Naive thymus-derived CD4-positive, alpha-beta T cell (primary cell): ENCODE data around the gene TRUB2. TPM values are rescaled to one million over a fixed set of nuclear protein-coding genes. Genes with fewer than 3 reads are reported as not detected.

Experiments used
- ATAC-seq: fragments of 150-1000 bp; cut with Tn5 transposase; 2 replicates; pipeline ENCODE4 v1.10.0; 2021; ENCODE audit warnings: mild to moderate bottlenecking, moderate library complexity
- CTCF ChIA-PET: fragments of 350-600 bp; sonication (Branson Sonifier 250); formaldehyde crosslinking; loops from one replicate; lab custom pipeline; 2021; ENCODE audit warnings: antibody characterized with exemption; lab: Charles Lee
- POLR2A ChIA-PET: fragments of 350-600 bp; sonication (Branson Sonifier 250); formaldehyde crosslinking; loops from one replicate; lab custom pipeline; 2021; ENCODE audit warnings: antibody characterized with exemption, inconsistent platforms; lab: Charles Lee
- DNase-seq, 9 donors: peaks; one replicate each; pipeline versions ENCODE4 v3.0.0 to v3.0.0-alpha.2; 2020 to 2022; ENCODE audit warnings: mixed read lengths in 1 of 9
- H3K27ac ChIP-seq: one replicate; pipeline ENCODE4 v1.7.0; 2013; ENCODE audit warnings: mild to moderate bottlenecking, low read depth, low read length, moderate library complexity
- H3K27me3 ChIP-seq, 2 donors: one replicate each; pipeline ENCODE4 v1.7.0; 2013; ENCODE audit warnings: low read length in 2 of 2, mild to moderate bottlenecking in 2 of 2, moderate library complexity in 2 of 2; ENCODE audit not compliant: control insufficient read depth in 2 of 2, insufficient read depth in 2 of 2
- H3K36me3 ChIP-seq, 3 experiments: 1 replicate in 2 of 3; 2 replicates in 1 of 3; pipeline ENCODE4 v1.7.0; 2013; ENCODE audit warnings: low read length in 3 of 3, mild to moderate bottlenecking in 3 of 3, moderate library complexity in 1 of 3; ENCODE audit not compliant: insufficient read depth in 3 of 3, control insufficient read depth in 2 of 3
- H3K4me1 ChIP-seq, 2 donors: one replicate each; pipeline ENCODE4 v1.7.0; 2013; ENCODE audit warnings: low read length in 2 of 2, mild to moderate bottlenecking in 2 of 2, moderate library complexity in 1 of 2; ENCODE audit not compliant: control insufficient read depth in 2 of 2, insufficient read depth in 2 of 2
- H3K4me3 ChIP-seq: 2 replicates; pipeline ENCODE4 v1.7.0; 2013; ENCODE audit warnings: mild to moderate bottlenecking, low read length
- H3K9me3 ChIP-seq, 3 experiments: 1 replicate in 2 of 3; 2 replicates in 1 of 3; pipeline ENCODE4 v1.7.0; 2013; ENCODE audit warnings: low read length in 3 of 3; ENCODE audit not compliant: control insufficient read depth in 2 of 3
- H3K27ac Mint-ChIP-seq, 9 donors: one replicate each; pipeline ENCODE4 v1.8.0; 2020 to 2022; ENCODE audit warnings: mixed read lengths in 9 of 9, mild to moderate bottlenecking in 8 of 9, moderate library complexity in 5 of 9, inconsistent platforms in 2 of 9
- H3K27me3 Mint-ChIP-seq, 5 donors: one replicate each; pipeline ENCODE4 v1.8.0; 2021 to 2022; ENCODE audit warnings: mixed read lengths in 5 of 5, mild to moderate bottlenecking in 1 of 5
- H3K36me3 Mint-ChIP-seq, 5 donors: one replicate each; pipeline ENCODE4 v1.8.0; 2020 to 2022; ENCODE audit warnings: mixed read lengths in 5 of 5, mild to moderate bottlenecking in 3 of 5, inconsistent platforms in 1 of 5
- H3K4me1 Mint-ChIP-seq, 7 donors: one replicate each; pipeline ENCODE4 v1.8.0; 2020 to 2022; ENCODE audit warnings: mixed read lengths in 7 of 7, mild to moderate bottlenecking in 3 of 7, inconsistent platforms in 1 of 7
- H3K4me3 Mint-ChIP-seq, 10 donors: one replicate each; pipeline ENCODE4 v1.8.0; 2020 to 2022; ENCODE audit warnings: mild to moderate bottlenecking in 10 of 10, mixed read lengths in 10 of 10, moderate library complexity in 6 of 10, inconsistent platforms in 2 of 10
- H3K9me3 Mint-ChIP-seq, 11 donors: one replicate each; pipeline ENCODE4 v1.8.0; 2020 to 2022; ENCODE audit warnings: mixed read lengths in 11 of 11, mild to moderate bottlenecking in 4 of 11, inconsistent platforms in 1 of 11, moderate library complexity in 1 of 11
- intact Hi-C, 2 donors: fragments of 100-400 bp; cut with micrococcal nuclease; formaldehyde crosslinking; loops; one replicate each; pipeline ENCODE4 v1.15.1; 2023
- polyA plus RNA-seq, 2 donors: library from polyadenylated mRNA; unstranded; fragments of 300-500 nt; fragmentation: Illumina TruSeq; gene quantifications; one replicate each; pipeline ENCODE4 v1.2.3, GENCODE V29; 2021
- total RNA-seq, 6 experiments: library from RNA in 5 of 6; stranded (reverse) in 5 of 6; gene quantifications; 1 replicate in 5 of 6; 2 replicates in 1 of 6; pipeline ENCODE4 v1.2.3 and lab custom pipeline; 2021 to 2026

Gene TRUB2
- total and polyA plus RNA-seq, 7 experiments from 2014 or later, result 11.5 to 27.2 (median 21.6) TPM

DNA sequence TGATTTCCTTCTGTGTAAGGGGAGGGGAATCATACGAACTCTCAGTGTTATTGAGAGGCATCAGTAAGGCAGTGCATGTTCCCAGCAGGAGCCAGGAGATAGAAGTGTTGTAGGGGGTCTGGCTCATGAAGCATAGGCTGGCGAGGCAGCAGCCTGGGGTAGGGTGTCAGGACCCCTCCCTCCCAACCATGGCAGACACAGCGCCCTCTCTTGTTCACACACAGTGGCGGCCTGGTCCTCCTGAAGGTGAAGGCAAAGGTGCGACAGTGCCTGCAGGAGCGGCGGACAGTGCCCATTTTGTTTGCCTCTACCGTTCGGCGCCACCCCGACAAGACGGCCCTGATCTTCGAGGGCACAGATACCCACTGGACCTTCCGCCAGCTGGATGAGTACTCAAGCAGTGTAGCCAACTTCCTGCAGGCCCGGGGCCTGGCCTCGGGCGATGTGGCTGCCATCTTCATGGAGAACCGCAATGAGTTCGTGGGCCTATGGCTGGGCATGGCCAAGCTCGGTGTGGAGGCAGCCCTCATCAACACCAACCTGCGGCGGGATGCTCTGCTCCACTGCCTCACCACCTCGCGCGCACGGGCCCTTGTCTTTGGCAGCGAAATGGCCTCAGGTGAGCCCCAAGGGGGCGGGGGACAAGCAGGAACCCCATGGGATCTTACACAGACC, 22.8 kb upstream of the TRUB2 start:
- intact Hi-C loops, result loop anchor here in 1 of 2 donors (5.0 kb wide), 1 partner anchor 537 kb away; the partner anchor contains the start of genes KYAT1 and LRRC8A
- ChIA-PET CTCF (interaction anchor here (0.6 to 0.7 kb wide), 2 partner anchors 44 to 228 kb away, joined by 3 to 5 read pairs; no protein-coding TSS in a partner anchor), POLR2A (interaction anchor here (0.6 kb wide), 3 partner anchors 56 to 684 kb away, joined by 3 read pairs; no protein-coding TSS in a partner anchor)
- H3K9me3 ChIP-seq, result no peaks in the 10 kb centered on the region
- no peaks in the 10 kb centered on the region for H3K27me3 ChIP-seq
- ATAC-seq, result no peak
- H3K36me3 Mint-ChIP-seq, result peaks cover 0 to 18% (median 0%) of the 10 kb centered on the region in 5 donors
- H3K27ac ChIP-seq, result no peak overlapping the region
- H3K4me3 Mint-ChIP-seq, result no peak overlapping the region
- H3K4me3 ChIP-seq, result no peak overlapping the region
- peaks cover 0 to 66% (median 0%) of the 10 kb centered on the region in 3 experiments for H3K36me3 ChIP-seq
- H3K4me1 Mint-ChIP-seq, result peaks cover 5 to 9% (median 6%) of the 10 kb centered on the region in 7 donors
- peaks cover 0 to 9% of the 10 kb centered on the region in 2 donors for H3K4me1 ChIP-seq
- no peak overlapping the region for H3K27ac Mint-ChIP-seq
- no peaks in the 10 kb centered on the region for H3K9me3 Mint-ChIP-seq
- H3K27me3 Mint-ChIP-seq, result no peaks in the 10 kb centered on the region
- no peak for DNase-seq

DNA sequence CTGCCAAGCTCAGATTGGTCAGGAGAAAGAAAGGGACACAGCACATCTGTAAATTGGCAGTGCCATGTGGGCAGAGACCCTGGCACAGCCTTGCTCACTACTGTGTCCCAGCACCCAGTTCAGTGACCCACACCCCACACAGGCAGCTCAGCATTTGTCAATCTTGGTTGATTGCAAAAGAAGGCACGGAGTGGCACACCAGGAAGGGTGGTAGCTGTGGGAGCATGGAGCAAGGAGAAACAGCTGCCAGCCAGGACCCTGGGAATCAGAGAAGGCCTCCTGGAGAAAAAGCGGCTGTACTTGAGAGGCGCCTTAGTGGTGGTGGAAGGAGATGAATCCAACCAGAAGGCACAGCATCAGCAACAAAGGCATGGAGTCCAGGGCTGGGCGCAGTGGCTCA, 21.6 kb upstream of the TRUB2 start:
- Histone ChIP-seq H3K9me3 (no peaks in the 10 kb centered on the region), H3K36me3 (peaks cover 0 to 54% (median 0%) of the 10 kb centered on the region in 3 experiments), H3K27me3 (no peaks in the 10 kb centered on the region), H3K4me1 (peaks cover 4 to 12% of the 10 kb centered on the region in 2 donors), H3K4me3 (no peak overlapping the region), H3K27ac (no peak overlapping the region)
- intact Hi-C loops, result loop anchor here in 1 of 2 donors (5.0 kb wide), 1 partner anchor 538 kb away; the partner anchor contains the start of genes KYAT1 and LRRC8A
- ChIA-PET POLR2A (no interaction called here), CTCF (no interaction called here)
- Mint-ChIP-seq H3K4me1 (peaks cover 6 to 11% (median 9%) of the 10 kb centered on the region in 7 donors), H3K4me3 (no peak overlapping the region), H3K27me3 (no peaks in the 10 kb centered on the region), H3K36me3 (peaks cover 0 to 8% (median 0%) of the 10 kb centered on the region in 5 donors), H3K27ac (no peak overlapping the region), H3K9me3 (no peaks in the 10 kb centered on the region)
- DNase-seq (no peak), ATAC-seq (no peak)

DNA sequence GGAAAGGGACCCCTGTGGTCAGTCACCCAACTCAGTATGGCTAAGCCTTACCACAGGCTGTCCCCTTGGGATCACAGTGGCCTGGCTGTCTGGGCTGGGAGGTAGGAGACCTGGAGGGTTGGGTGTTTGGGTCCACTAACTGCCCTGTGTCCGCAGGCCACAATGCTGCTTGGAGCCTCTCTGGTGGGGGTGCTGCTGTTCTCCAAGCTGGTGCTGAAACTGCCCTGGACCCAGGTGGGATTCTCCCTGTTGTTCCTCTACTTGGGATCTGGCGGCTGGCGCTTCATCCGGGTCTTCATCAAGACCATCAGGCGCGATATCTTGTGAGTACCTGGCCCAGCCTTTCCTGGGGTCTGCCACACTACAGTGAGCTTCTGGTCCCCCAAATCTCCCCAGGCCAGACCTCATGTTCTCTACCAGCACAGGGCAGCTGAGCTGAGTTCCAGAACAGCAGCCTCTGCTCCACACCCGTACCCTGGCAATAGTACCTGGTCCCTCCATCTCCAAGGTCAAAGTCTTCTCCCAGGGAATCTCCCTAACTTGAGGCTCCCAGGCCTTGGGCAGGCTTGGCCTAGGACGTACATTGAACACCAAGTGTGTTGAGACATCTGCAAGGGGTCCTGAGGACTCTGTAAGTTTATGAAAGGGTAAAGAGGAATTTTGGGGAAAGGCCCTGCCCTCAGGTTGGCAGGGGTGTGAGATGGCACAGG, 20.9 kb upstream of the TRUB2 start:
- no peaks in the 10 kb centered on the region for H3K9me3 ChIP-seq
- CTCF ChIA-PET, result no interaction called here
- H3K36me3 ChIP-seq, result peaks cover 0 to 48% (median 0%) of the 10 kb centered on the region in 3 experiments
- intact Hi-C loops, result loop anchor here in 1 of 2 donors (5.0 kb wide), 1 partner anchor 539 kb away; the partner anchor contains the start of genes KYAT1 and LRRC8A
- H3K27ac ChIP-seq, result no peak overlapping the region
- ATAC-seq, result no peak
- peaks cover 4 to 12% of the 10 kb centered on the region in 2 donors for H3K4me1 ChIP-seq
- Mint-ChIP-seq H3K27me3 (no peaks in the 10 kb centered on the region), H3K4me3 (no peak overlapping the region), H3K36me3 (peaks cover 0 to 8% (median 0%) of the 10 kb centered on the region in 5 donors), H3K9me3 (no peaks in the 10 kb centered on the region), H3K27ac (no peak overlapping the region), H3K4me1 (peaks cover 6 to 11% (median 9%) of the 10 kb centered on the region in 7 donors)
- no peak overlapping the region for H3K4me3 ChIP-seq
- POLR2A ChIA-PET, result interaction anchor here (0.6 kb wide), 1 partner anchor 14 kb away, joined by 4 read pairs; no protein-coding TSS in a partner anchor
- no peaks in the 10 kb centered on the region for H3K27me3 ChIP-seq
- no peak for DNase-seq

DNA sequence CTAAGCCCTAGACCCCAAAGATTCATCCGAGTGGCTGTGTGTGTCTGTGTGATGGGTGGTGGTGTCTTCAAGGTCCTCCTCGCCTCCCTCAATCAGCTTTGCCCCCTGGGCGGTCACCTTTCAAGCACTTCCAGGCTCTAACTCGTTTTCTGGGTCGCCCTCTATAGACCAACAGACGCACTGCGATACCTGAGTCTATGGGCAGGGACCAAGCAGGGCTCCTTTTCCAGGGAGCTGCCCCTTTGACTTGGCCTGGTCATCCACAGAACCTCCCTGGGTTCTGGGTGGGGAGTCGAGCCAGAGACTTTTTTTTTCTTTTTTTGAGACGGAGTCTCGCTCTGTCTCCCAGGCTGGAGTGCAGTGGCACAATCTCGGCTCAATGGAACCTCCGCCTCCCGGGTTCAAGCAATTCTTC, 19.2 kb upstream of the TRUB2 start:
- peak overlapping the region; percentile 87 to 98 (median 95) for H3K4me3 Mint-ChIP-seq
- ChIA-PET CTCF (interaction anchor here (0.7 to 1.2 kb wide), 7 partner anchors 30 to 216 kb away, joined by 3 to 6 read pairs (median 4); partner anchors contain the start of gene URM1), POLR2A (interaction anchor here (0.5 to 1.3 kb wide), 5 partner anchors 10 to 316 kb away, joined by 3 to 5 read pairs (median 4); no protein-coding TSS in a partner anchor)
- Histone ChIP-seq H3K27me3 (no peaks in the 10 kb centered on the region), H3K4me3 (peak overlapping the region; percentile 62), H3K9me3 (no peaks in the 10 kb centered on the region), H3K27ac (peak overlapping the region; percentile 69), H3K4me1 (peaks cover 4 to 12% of the 10 kb centered on the region in 2 donors), H3K36me3 (peaks cover 0 to 34% (median 0%) of the 10 kb centered on the region in 3 experiments)
- H3K27me3 Mint-ChIP-seq, result no peaks in the 10 kb centered on the region
- peak overlapping the region; percentile 70 to 93 (median 89) for H3K27ac Mint-ChIP-seq
- ATAC-seq (peak; percentile 61), DNase-seq (peak; percentile 31 to 67 (median 63))
- peaks cover 6 to 11% (median 9%) of the 10 kb centered on the region in 7 donors for H3K4me1 Mint-ChIP-seq
- no peaks in the 10 kb centered on the region for H3K9me3 Mint-ChIP-seq
- intact Hi-C loops, result loop anchor here (1.0 to 5.0 kb wide), 9 partner anchors 19 to 541 kb away; partner anchors contain the start of genes CIZ1 (in 1 of the 2), COQ4 (in 1 of the 2), DNM1 (in 1 of the 2) and KYAT1 (in 1 of the 2)
- peaks cover 0 to 8% (median 0%) of the 10 kb centered on the region in 5 donors for H3K36me3 Mint-ChIP-seq

DNA sequence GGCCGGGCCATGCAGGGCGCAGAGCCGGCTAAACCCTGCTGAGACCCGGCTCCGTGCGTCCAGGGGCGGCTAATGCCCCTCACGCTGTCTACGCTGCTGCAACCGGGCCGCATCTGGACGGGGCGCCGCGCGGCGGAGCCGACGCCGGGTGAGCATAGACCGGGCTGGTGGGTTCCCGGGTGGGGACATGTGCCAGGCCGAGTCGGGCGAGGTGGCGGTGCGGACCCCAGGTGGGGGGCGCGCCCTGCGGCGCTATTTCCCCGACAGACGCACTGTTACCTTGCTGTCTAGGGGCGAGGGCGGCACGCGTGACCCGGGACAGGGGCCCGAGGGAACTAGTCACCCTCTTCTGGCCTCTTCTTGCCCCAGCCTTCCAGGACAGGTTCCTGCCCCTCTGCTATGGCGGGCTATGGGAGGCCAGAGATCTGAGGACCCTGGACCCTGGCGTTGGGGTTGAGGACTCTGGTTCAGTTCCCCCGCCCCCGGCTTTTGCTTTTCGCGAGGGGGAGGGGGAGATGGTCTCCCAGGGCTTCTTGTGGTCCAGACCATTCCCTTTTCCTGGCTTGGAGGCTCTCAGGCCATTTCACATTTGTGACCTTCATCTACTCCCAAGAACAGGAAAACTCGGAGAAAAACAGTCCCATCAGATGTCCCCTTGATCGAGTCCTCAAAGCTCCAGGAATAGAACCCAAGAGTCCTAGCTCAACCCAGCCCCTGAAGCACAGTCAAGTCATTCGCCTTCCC, 18.6 kb upstream of the TRUB2 start:
- peak; percentile 11 for ATAC-seq
- Mint-ChIP-seq H3K27ac (peak overlapping the region; percentile 70 to 93 (median 89)), H3K36me3 (peaks cover 0 to 8% (median 0%) of the 10 kb centered on the region in 5 donors), H3K27me3 (no peaks in the 10 kb centered on the region), H3K9me3 (no peaks in the 10 kb centered on the region), H3K4me1 (peaks cover 6 to 11% (median 9%) of the 10 kb centered on the region in 7 donors), H3K4me3 (peak overlapping the region; percentile 87 to 98 (median 95))
- H3K9me3 ChIP-seq, result no peaks in the 10 kb centered on the region
- peak overlapping the region; percentile 62 for H3K4me3 ChIP-seq
- peaks cover 4 to 12% of the 10 kb centered on the region in 2 donors for H3K4me1 ChIP-seq
- ChIA-PET CTCF (interaction anchor here (0.5 to 1.2 kb wide), 7 partner anchors 30 to 215 kb away, joined by 3 to 6 read pairs (median 4); partner anchors contain the start of gene URM1), POLR2A (interaction anchor here (0.5 to 1.3 kb wide), 7 partner anchors 10 to 317 kb away, joined by 3 to 5 read pairs (median 4); no protein-coding TSS in a partner anchor)
- H3K27ac ChIP-seq, result peak overlapping the region; percentile 69
- DNase-seq, result peak in 1 of 9 donors; percentile 14
- H3K27me3 ChIP-seq, result no peaks in the 10 kb centered on the region
- H3K36me3 ChIP-seq, result peaks cover 0 to 31% (median 0%) of the 10 kb centered on the region in 3 experiments
- intact Hi-C loops, result loop anchor here (1.0 to 5.0 kb wide), 14 partner anchors 19 to 541 kb away; partner anchors contain the start of genes COQ4 (in 2 of the 2), TRUB2 (in 2 of the 2), URM1 (in 2 of the 2) and BBLN (in 1 of the 2)
